Smooth muscle cell of bladder (primary cell): ENCODE measurements around the gene POLR1D. TPM values are rescaled to one million over a fixed set of nuclear protein-coding genes. Genes with fewer than 3 reads are reported as not detected.

Source experiments
- total RNA-seq: library from RNA; depleted of rRNA; stranded (reverse); fragments of >200 nt; gene quantifications from 2 replicates; pipeline ENCODE4 v1.2.3, GENCODE V29; 2014

POLR1D gene, protein sequence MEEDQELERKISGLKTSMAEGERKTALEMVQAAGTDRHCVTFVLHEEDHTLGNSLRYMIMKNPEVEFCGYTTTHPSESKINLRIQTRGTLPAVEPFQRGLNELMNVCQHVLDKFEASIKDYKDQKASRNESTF
- 70.8 and 74.5 TPM in 2 replicates for total RNA-seq

DNA sequence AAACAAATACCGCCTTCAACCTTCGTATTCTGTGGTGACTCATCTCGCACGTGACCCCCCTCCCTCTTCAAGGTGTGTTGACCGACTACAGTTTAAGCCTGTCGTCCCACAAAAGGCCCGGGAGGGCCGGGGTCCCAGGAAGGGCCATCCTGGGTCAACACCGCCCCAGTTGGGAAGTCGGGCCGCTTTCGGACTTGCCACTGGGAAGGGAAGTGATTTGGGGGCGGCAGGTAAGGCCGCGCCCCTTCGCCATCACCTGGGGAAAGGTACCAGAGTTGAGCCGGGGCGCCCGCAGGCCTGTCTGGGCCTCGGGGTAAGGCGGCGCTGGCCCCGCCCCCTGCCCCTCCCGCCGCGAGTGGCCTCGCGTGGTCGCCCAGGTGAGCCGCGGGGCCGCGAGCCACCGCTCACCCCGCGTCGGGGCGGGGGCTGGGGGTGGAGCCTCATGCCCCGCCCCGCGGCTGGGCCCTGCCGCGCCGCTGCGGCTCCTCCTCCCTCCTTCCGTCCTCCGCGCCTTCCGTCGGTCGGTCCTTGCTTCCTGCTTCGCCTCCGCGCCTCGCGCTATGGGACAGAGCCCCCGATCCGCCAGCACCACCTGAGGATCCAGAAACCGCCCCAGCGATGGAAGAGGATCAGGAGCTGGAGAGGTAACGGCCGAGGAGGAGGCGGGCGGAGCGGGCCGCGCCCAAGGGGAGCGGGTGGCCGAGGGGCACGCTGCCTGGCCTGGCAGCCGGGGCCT, at the start of gene POLR1D:
TSS of gene POLR1D (plus strand) at position 527 of the 736 bp plus-strand sequence. CDS start at position 619, 92 bp downstream.

DNA sequence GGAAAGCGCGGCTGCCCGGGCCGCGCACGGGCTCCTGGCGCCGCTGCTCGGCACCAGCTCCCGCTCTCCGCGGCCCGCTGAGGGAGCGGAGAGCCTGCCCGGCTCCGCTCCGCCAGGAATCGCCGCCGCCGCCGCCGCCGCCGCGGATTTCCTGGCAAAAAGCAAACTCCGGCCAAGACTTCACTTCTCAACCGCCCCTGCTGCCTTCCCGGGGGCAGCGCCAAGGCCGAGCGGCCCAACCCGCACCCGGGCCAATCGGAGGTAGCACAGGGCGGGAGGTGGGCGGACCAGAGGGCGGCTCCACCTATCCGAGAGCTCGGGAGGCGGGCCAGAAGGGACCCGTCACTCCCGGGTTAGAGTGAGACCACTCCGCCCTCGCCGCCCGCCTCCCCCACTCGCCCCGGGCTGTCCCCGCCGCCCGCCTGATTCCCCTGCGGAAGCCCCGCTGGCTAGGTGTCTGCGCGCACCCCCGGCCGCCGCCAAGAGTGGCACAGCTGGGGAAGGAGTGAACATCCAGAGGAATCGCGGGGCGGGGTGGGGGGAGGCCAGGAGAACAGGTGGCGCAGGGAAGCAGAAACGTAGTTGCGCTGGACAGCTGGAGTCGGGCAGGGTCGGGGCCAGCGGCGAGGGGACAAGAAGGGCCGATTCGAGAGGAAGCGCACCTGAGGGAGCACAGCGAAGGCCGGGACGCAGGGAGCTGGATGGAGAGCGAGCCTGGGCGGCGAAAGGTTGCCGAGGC, 1.1 kb upstream of the POLR1D start, which contains the start of gene LNX2:
TSS of gene LNX2 (minus strand) at position 153 of the 739 bp plus-strand sequence. CDS start 38,826 bp downstream, outside the sequence.

Other genes starting within 250 kb of the POLR1D start
- gene GTF3A, start 197.3 kb upstream of the POLR1D start, total RNA-seq: 67.8 and 82.2 TPM in 2 replicates
- 53.5 and 55.6 TPM in 2 replicates for gene MTIF3, start 171.3 kb upstream of the POLR1D start, total RNA-seq
- gene LNX2, start 1.4 kb upstream of the POLR1D start, total RNA-seq: 5.5 and 6.0 TPM in 2 replicates
- not detected in 2 replicates for gene GSX1, start 170.6 kb downstream of the POLR1D start, total RNA-seq